GM10266 (cell line): ENCODE measurements around the gene NFATC3.
A peak's percentile ranks its signal among the peaks of the same experiment; 100 is the strongest.

Experiments used
- DNase-seq: peaks from one replicate; pipeline ENCODE4 v3.0.0; 2012; ENCODE audit errors: extremely low spot score
- TF ChIP-seq, protein P1 (sequence below): IDR thresholded peaks from 2 replicates; pipeline ENCODE4 v1.5.1; 2012; ENCODE audit warnings: mild to moderate bottlenecking, low read depth; ENCODE audit not compliant: control insufficient read depth, insufficient read depth; ENCODE audit errors: missing control alignments

NFATC3 gene

DNA sequence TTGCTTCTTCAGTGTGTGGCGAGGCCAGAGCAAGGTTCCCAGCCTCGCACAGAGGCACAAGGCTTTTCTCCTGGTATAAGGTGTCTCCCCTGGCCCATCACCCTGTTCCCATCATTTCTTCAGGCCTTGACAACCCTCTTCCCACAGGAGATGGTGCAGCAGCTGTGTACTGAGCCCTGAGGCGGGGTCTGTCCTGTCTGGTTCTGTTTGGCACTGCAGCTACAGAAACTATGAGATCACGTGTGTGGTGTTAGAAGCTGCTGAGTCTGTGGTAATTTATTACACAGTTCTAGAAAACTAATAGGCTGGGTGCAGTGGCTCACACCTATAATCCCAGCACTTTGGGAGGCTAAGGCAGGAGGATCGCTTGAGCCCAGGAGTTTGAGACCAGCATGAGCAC lies 167.2 kb downstream of the NFATC3 start:
- TF ChIP-seq, protein P1, sequence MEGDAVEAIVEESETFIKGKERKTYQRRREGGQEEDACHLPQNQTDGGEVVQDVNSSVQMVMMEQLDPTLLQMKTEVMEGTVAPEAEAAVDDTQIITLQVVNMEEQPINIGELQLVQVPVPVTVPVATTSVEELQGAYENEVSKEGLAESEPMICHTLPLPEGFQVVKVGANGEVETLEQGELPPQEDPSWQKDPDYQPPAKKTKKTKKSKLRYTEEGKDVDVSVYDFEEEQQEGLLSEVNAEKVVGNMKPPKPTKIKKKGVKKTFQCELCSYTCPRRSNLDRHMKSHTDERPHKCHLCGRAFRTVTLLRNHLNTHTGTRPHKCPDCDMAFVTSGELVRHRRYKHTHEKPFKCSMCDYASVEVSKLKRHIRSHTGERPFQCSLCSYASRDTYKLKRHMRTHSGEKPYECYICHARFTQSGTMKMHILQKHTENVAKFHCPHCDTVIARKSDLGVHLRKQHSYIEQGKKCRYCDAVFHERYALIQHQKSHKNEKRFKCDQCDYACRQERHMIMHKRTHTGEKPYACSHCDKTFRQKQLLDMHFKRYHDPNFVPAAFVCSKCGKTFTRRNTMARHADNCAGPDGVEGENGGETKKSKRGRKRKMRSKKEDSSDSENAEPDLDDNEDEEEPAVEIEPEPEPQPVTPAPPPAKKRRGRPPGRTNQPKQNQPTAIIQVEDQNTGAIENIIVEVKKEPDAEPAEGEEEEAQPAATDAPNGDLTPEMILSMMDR: no peak
- DNase-seq: no peak

GRCh38 chr16:68253721-68254120 lies 168.6 kb downstream of the NFATC3 start:
- TF ChIP-seq, protein P1: no peak
- no peak for DNase-seq

DNA sequence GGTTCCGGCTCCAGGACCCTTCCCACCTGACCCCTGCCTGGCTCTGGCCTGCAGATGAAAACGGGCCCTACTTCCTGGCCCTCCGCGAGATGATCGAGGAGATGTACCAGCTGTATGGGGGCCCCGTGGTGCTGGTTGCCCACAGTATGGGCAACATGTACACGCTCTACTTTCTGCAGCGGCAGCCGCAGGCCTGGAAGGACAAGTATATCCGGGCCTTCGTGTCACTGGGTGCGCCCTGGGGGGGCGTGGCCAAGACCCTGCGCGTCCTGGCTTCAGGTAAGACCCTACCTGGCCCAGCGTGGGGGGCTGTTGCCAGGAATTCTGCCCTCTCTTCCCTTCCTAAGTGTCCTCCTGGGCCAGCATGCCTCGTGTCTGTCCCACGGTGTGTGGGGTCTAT lies 170.5 kb downstream of the NFATC3 start:
- TF ChIP-seq, protein P1: no peak
- DNase-seq: no peak

GRCh38 chr16:68257251-68257905 lies 172.2 kb downstream of the NFATC3 start:
- TF ChIP-seq, protein P1: no peak
- DNase-seq: peak; percentile 78

DNA sequence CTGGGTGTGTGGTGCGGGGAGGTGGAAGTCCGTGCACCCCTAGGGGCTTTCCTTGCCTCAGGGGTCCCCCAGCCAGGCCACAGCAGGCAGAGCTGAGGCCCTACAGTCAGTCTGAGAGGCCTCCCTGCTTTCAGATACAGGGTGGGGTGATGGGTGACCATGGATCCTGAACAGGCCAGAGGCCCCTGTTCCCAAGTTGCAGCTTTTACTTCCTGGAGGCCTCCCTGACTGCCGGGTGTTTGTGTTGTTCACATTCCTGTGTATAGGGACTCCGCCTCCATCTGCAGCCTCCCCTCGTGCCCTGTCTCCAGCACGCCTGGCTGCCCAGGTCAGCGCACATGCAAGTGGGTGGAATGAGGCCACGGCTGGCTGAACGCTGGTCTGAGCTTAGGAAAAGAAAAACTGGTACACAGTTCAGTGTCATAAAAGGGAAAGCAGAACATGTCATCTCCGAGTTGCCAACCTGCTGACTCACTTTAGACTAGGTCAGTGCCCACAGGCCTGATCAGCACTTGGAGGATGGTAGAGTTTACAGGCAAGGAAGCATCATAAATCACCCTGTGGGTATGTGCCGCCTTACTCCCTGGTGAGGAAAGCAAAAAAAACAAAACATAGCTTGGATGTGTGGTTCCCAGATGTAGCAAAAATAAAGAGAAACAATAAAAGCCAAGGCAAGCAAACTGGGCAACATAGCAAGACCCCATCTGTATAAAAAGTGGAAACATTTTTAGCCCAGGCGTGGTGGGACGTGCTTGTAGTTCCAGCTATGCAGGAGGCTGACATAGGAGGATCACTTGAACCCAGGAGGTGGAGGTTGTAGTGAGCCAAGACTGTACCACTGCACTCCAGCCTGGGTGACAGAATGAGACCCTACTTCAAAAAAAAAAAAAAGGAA lies 173.0 kb downstream of the NFATC3 start:
- DNase-seq: no peak
- TF ChIP-seq, protein P1: no peak

GRCh38 chr16:68259007-68259825 lies 174.0 kb downstream of the NFATC3 start:
- no peak for DNase-seq
- TF ChIP-seq, protein P1: no peak
